Measurements from ENCODE around the gene KDM4B.

- TF ChIP-seq CTCF (IDR thresholded peaks at IDR 0.05) (no peak), POLR2A (IDR thresholded peaks at IDR 0.05) (no peak)
These were observed 31.9 kb upstream of the KDM4B start for GRCh38 chr19:4937060-4937459.

Data from gastroesophageal sphincter (tissue), 3 donors.